HG03045 (cell line): Measurements from ENCODE around the gene LRRC26.
"Not testable (repeated sequence)": the region's sequence is repeated elsewhere in the genome, so short reads cannot be mapped to it uniquely, and the experiment has no call there.

Experiments used
- ATAC-seq: cut with Tn5 transposase; IDR thresholded peaks from one replicate; pipeline ENCODE4 v1.9.1; 2021; ENCODE audit warnings: mild to moderate bottlenecking, moderate library complexity; ENCODE audit not compliant: unreplicated experiment

LRRC26 gene

DNA sequence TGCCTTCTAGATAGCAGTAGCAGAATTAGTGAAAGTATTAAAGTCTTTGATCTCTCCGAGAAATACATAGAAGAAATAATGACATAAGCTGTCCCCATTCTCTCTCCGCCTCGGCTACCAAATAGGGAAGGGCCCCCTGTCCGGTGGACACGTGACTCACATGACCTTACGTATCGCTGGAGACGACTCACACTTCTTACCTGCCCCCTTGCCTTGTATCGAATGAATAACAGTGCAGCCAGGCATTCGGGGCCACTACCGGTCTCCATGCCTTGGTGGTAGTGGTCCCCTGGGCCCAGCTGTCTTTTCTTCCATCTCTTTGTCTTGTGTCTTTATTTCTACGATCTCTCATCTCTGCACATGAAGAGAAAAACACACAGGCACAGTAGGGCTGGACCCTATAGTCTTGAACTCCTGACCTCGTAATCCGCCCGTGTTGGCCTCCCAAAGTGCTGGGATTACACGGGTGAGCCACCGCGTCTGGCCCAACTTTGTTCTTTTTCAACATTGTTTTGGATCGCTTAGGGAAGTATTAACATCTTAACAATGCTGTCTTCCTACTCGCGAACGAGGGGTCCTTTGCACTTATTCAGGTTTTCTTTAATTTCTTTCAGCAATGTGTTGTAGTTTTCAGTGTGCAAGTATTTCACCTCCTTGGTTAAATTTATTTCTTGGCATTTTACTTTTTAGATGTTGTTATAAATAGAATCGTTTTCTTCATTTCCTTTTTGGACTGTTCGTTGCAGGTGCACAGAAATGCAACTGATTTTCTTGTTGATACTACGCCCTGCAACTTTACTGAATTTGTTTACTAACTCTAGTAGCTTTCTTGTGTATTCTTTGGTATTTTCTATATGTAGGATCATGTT, 47.7 kb downstream of the LRRC26 start:
- ATAC-seq, result not testable (repeated sequence)
